NCI-H1417 treated with DMSO at 0.1 percent for 48 hours (cell line): ENCODE measurements around the gene EEIG1.

Source experiments
- DNase-seq: peaks from one replicate; lab custom pipeline; 2025; lab: John Stamatoyannopoulos, UW

The EEIG1 gene

GRCh38 chr9:127941062-127941960, 39.5 kb downstream of the EEIG1 start:
- DNase-seq, result no peak

GRCh38 chr9:127940593-127940992, 40.2 kb downstream of the EEIG1 start:
- DNase-seq, result no peak

- DNase-seq, result no peak
These were observed 42.5 kb downstream of the EEIG1 start for GRCh38 chr9:127938298-127938690.

- DNase-seq, result peak; percentile 25
These were observed 43.1 kb downstream of the EEIG1 start, which contains the start of gene DPM2 for GRCh38 chr9:127937388-127938297. TSS of gene DPM2 (minus strand) at chr9:127937854. CDS start at chr9:127937820, 34 bp downstream.

GRCh38 chr9:127937056-127937387, 43.8 kb downstream of the EEIG1 start:
- DNase-seq, result no peak

- no peak for DNase-seq
These were observed 44.4 kb downstream of the EEIG1 start for GRCh38 chr9:127936347-127936852.

GRCh38 chr9:127935765-127936221, 45.0 kb downstream of the EEIG1 start:
- DNase-seq, result no peak

GRCh38 chr9:127934986-127935385, 45.8 kb downstream of the EEIG1 start:
- no peak for DNase-seq

GRCh38 chr9:127934248-127934647, 46.5 kb downstream of the EEIG1 start:
- no peak for DNase-seq

GRCh38 chr9:127931092-127931881, 49.5 kb downstream of the EEIG1 start:
- peak; percentile 11 for DNase-seq
